H1 (cell line): ENCODE results near the gene SVIL. TPM values are rescaled to one million over a fixed set of nuclear protein-coding genes. Genes with fewer than 3 reads are reported as not detected.

ENCODE experiments used
- ASH2L ChIP-seq: fragments of 200-600, 300-600 bp; sonication (generic); IDR thresholded peaks from one replicate; pipeline ENCODE4 v1.7.1; 2017; ENCODE audit warnings: low read length
- EZH2 ChIP-seq: fragments of 200-600 bp; sonication (generic); IDR thresholded peaks from 2 replicates; pipeline ENCODE4 v1.7.1; 2012; ENCODE audit warnings: low read depth, mild to moderate bottlenecking, moderate library complexity, low read length, inconsistent platforms; ENCODE audit not compliant: severe bottlenecking
- JUN ChIP-seq: IDR thresholded peaks from 2 replicates; pipeline ENCODE4 v1.6.1; 2011; ENCODE audit warnings: low read depth, mild to moderate bottlenecking, improper control_type of control experiment, low read length
- JUND ChIP-seq: IDR thresholded peaks from 2 replicates; pipeline ENCODE4 v1.6.1; 2011; ENCODE audit warnings: mild to moderate bottlenecking, improper control_type of control experiment, low read length
- KDM1A ChIP-seq: fragments of 200-600, 300-600 bp; sonication (generic); IDR thresholded peaks from 2 replicates; pipeline ENCODE4 v1.7.1; 2016; ENCODE audit warnings: mild to moderate bottlenecking, low read length, borderline replicate concordance
- SAP30 ChIP-seq: fragments of 300-600 bp; sonication (generic); IDR thresholded peaks from 2 replicates; pipeline ENCODE4 v1.7.1; 2012; ENCODE audit warnings: low read length, moderate library complexity, mild to moderate bottlenecking, inconsistent platforms; ENCODE audit not compliant: insufficient read depth, insufficient replicate concordance
- SP1 ChIP-seq: IDR thresholded peaks from 2 replicates; pipeline ENCODE4 v1.6.1; 2011; ENCODE audit warnings: low read depth, low read length
- TAF1 ChIP-seq: IDR thresholded peaks from 2 replicates; pipeline ENCODE4 v1.6.1; 2011; ENCODE audit warnings: mild to moderate bottlenecking, low read depth, low read length
- YY1 ChIP-seq: IDR thresholded peaks from 2 replicates; pipeline ENCODE4 v1.6.1; 2011; ENCODE audit warnings: low read depth, mild to moderate bottlenecking, low read length
- polyA plus RNA-seq, 7 experiments: library from polyadenylated mRNA; depleted of rRNA in 3 of 7; stranded (reverse) in 5 of 7; unstranded in 2 of 7; fragments of >200 nt in 5 of 7; fragments of 200-250 nt in 2 of 7; gene quantifications; 1 replicate in 5 of 7; 2 replicates in 1 of 7; 4 replicates in 1 of 7; pipeline versions ENCODE4 v1.2.1 to v1.2.3, GENCODE V29; 2011 to 2013; ENCODE audit warnings: missing spikeins in 2 of 7, mixed read lengths in 2 of 7
- total RNA-seq: library from RNA; stranded (reverse); fragmentation: NEBNext Ultra II Directional; extraction: Animal tissue kit (Norgen Biotek cat#: 25700); gene quantifications from 2 replicates; pipeline ENCODE4 v1.2.1, GENCODE V29; 2021

Gene SVIL
- total and polyA plus RNA-seq, 2 of the 8 experiments (the other 6 are each of a cell fraction or from before 2014, with no cell fraction given), result 4.7 to 15.4 TPM

- TF ChIP-seq JUND (no peak), JUN (no peak), SP1 (no peak), YY1 (no peak), SAP30 (no peak), ASH2L (no peak), EZH2 (no peak), KDM1A (no peak), TAF1 (no peak)
Measured at GRCh38 chr10:29481906-29482440, 152.8 kb downstream of the SVIL start (continued).
